ENCODE results near the gene TMEM150A.

- no peak for TF ChIP-seq GATA3 (IDR thresholded peaks at IDR 0.05; ENCODE audit: low read depth, low read length)
- TF ChIP-seq GATA2 (IDR thresholded peaks at IDR 0.05; ENCODE audit: low read depth, low read length) = no peak
Observed at GRCh38 chr2:85623991-85624390, 21.5 kb upstream of the TMEM150A start.
